ENCODE measurements around the gene PPP2R2C. TPM values are rescaled to one million over a fixed set of nuclear protein-coding genes. Genes with fewer than 3 reads are reported as not detected.

The PPP2R2C gene
- total and polyA plus RNA-seq, 2 experiments from 2014 or later = 1.3 to 9.2 TPM

DNA sequence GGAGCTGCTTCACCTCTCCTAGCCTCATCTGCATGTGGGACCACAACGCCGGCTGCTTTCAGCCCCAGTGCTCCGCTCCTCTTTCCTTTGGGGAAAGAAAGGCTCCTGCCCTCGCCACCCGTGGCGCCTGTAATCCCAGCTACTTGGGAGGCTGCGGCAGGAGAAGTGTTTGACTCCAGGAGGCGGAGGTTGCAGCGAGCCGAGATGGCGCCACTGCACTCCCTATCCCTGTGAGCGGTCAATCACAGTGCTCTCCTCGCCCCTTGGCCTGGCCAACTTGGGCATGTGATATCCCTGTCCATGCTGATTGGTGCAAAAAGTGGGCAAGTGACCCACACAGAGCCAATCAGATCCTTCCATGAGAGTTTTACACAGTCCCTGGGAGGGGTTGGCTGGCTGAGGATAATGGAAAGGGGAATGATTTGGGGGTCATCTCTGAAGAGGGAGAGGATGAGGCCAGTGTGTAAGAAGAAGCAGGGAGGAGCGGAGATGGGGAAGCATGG lies 146.6 kb downstream of the PPP2R2C start (continued):
- TF ChIP-seq, protein P1, sequence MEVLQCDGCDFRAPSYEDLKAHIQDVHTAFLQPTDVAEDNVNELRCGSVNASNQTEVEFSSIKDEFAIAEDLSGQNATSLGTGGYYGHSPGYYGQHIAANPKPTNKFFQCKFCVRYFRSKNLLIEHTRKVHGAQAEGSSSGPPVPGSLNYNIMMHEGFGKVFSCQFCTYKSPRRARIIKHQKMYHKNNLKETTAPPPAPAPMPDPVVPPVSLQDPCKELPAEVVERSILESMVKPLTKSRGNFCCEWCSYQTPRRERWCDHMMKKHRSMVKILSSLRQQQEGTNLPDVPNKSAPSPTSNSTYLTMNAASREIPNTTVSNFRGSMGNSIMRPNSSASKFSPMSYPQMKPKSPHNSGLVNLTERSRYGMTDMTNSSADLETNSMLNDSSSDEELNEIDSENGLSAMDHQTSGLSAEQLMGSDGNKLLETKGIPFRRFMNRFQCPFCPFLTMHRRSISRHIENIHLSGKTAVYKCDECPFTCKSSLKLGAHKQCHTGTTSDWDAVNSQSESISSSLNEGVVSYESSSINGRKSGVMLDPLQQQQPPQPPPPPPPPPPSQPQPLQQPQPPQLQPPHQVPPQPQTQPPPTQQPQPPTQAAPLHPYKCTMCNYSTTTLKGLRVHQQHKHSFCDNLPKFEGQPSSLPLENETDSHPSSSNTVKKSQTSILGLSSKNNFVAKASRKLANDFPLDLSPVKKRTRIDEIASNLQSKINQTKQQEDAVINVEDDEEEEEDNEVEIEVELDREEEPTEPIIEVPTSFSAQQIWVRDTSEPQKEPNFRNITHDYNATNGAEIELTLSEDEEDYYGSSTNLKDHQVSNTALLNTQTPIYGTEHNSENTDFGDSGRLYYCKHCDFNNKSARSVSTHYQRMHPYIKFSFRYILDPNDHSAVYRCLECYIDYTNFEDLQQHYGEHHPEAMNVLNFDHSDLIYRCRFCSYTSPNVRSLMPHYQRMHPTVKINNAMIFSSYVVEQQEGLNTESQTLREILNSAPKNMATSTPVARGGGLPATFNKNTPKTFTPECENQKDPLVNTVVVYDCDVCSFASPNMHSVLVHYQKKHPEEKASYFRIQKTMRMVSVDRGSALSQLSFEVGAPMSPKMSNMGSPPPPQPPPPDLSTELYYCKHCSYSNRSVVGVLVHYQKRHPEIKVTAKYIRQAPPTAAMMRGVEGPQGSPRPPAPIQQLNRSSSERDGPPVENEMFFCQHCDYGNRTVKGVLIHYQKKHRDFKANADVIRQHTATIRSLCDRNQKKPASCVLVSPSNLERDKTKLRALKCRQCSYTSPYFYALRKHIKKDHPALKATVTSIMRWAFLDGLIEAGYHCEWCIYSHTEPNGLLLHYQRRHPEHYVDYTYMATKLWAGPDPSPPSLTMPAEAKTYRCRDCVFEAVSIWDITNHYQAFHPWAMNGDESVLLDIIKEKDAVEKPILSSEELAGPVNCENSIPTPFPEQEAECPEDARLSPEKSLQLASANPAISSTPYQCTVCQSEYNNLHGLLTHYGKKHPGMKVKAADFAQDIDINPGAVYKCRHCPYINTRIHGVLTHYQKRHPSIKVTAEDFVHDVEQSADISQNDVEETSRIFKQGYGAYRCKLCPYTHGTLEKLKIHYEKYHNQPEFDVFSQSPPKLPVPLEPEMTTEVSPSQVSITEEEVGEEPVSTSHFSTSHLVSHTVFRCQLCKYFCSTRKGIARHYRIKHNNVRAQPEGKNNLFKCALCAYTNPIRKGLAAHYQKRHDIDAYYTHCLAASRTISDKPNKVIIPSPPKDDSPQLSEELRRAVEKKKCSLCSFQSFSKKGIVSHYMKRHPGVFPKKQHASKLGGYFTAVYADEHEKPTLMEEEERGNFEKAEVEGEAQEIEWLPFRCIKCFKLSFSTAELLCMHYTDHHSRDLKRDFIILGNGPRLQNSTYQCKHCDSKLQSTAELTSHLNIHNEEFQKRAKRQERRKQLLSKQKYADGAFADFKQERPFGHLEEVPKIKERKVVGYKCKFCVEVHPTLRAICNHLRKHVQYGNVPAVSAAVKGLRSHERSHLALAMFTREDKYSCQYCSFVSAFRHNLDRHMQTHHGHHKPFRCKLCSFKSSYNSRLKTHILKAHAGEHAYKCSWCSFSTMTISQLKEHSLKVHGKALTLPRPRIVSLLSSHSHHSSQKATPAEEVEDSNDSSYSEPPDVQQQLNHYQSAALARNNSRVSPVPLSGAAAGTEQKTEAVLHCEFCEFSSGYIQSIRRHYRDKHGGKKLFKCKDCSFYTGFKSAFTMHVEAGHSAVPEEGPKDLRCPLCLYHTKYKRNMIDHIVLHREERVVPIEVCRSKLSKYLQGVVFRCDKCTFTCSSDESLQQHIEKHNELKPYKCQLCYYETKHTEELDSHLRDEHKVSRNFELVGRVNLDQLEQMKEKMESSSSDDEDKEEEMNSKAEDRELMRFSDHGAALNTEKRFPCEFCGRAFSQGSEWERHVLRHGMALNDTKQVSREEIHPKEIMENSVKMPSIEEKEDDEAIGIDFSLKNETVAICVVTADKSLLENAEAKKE (CRISPR knock-in tag; IDR thresholded peaks at IDR 0.05) = no peak
- TF ChIP-seq NANOG (IDR thresholded peaks at IDR 0.05; ENCODE audit: borderline replicate concordance) (no peak), STAT1 (IDR thresholded peaks at IDR 0.05; ENCODE audit: unreplicated experiment) (no peak)

DNA sequence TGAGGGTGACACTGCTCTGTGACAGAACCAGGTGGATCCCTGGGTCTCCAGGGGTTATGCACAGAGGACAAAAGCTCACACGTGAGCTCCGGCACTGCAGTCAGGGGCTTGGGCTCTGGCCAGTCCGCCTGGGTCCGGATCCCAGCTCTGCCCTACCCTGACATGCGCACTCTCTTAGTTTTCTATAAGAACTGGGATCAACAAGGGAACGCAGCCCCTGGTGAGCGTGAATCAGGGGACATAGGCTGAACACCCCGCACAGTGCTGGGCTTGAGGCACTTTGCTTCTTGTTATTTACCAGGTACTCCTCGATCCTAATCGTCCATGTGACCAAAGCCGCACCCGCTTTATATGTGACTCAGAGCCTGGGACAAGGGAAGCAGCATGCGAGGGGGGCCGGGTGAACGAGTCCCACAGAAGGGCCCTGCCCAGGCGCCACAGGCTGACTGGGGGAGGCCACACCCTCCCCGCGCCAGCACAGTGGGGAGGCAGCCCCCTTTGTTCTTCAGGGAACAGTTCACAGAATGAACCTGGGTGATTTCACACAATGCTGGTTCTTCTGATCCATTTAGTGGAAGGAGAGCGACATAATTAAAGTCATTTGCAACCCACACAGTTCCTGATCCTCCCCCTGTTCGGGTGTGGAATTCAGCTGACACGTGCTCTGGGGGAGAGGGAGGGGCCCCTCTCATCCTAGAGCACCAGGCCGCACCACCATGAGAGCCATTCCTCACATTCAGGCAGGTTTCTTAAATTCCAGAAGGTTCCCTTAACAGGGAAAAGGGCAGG lies 147.2 kb downstream of the PPP2R2C start:
- ATAC-seq (peak; percentile 19), DNase-seq (ENCODE audit: low spot score) (peak; percentile 28)
- Histone ChIP-seq H3F3A (replicated peaks; ENCODE audit: low read depth) (no peaks in the 10 kb centered on the region), H3K4me2 (no peak overlapping the region; the same call in 1 of the 2 replicates), H3K36me3 (ENCODE audit: insufficient read depth) (no peaks in the 10 kb centered on the region), H3K79me2 (replicated peaks; ENCODE audit: insufficient read depth) (no peaks in the 10 kb centered on the region), H3K27me3 (ENCODE audit: insufficient read depth) (no peaks in the 10 kb centered on the region), H3K9me2 (ENCODE audit: insufficient read depth) (no peaks in the 10 kb centered on the region), H3K4me1 (ENCODE audit: insufficient read depth) (no peaks in the 10 kb centered on the region), H3K27ac (ENCODE audit: low read depth) (no peak overlapping the region), H4K20me1 (replicated peaks; ENCODE audit: insufficient read depth) (no peaks in the 10 kb centered on the region), H2AFZ (peak overlapping the region; percentile 66), H3K4me3 (no peak overlapping the region)
- peaks cover 6% of the 10 kb centered on the region; the same call in 2 of the 3 replicates for H3K4me1 Mint-ChIP-seq
- H3K9me3 Mint-ChIP-seq = peaks cover 2% of the 10 kb centered on the region; the same call in 1 of the 3 replicates
- H3K27me3 Mint-ChIP-seq (ENCODE audit: insufficient read depth, low read depth, poor library complexity) = peaks cover 11% of the 10 kb centered on the region
- H3K27ac Mint-ChIP-seq = no peak overlapping the region
- H3K4me3 Mint-ChIP-seq = no peak overlapping the region
- H3K36me3 Mint-ChIP-seq (ENCODE audit: low read depth) = no peaks in the 10 kb centered on the region
- TF ChIP-seq CREB1 (CRISPR knock-in tag; IDR thresholded peaks at IDR 0.05; ENCODE audit: low read depth) = no peak
- no peak for TF ChIP-seq ZNF331 (CRISPR knock-in tag; IDR thresholded peaks at IDR 0.05; ENCODE audit: low read depth)
- no peak for TF ChIP-seq ZNF114 (CRISPR knock-in tag; IDR thresholded peaks at IDR 0.05)
- no peak for TF ChIP-seq POLR2AphosphoS5 (IDR thresholded peaks at IDR 0.05; ENCODE audit: low read depth)
- TF ChIP-seq JUNB (IDR thresholded peaks at IDR 0.05; ENCODE audit: unreplicated experiment) = no peak
- TF ChIP-seq, protein P2, sequence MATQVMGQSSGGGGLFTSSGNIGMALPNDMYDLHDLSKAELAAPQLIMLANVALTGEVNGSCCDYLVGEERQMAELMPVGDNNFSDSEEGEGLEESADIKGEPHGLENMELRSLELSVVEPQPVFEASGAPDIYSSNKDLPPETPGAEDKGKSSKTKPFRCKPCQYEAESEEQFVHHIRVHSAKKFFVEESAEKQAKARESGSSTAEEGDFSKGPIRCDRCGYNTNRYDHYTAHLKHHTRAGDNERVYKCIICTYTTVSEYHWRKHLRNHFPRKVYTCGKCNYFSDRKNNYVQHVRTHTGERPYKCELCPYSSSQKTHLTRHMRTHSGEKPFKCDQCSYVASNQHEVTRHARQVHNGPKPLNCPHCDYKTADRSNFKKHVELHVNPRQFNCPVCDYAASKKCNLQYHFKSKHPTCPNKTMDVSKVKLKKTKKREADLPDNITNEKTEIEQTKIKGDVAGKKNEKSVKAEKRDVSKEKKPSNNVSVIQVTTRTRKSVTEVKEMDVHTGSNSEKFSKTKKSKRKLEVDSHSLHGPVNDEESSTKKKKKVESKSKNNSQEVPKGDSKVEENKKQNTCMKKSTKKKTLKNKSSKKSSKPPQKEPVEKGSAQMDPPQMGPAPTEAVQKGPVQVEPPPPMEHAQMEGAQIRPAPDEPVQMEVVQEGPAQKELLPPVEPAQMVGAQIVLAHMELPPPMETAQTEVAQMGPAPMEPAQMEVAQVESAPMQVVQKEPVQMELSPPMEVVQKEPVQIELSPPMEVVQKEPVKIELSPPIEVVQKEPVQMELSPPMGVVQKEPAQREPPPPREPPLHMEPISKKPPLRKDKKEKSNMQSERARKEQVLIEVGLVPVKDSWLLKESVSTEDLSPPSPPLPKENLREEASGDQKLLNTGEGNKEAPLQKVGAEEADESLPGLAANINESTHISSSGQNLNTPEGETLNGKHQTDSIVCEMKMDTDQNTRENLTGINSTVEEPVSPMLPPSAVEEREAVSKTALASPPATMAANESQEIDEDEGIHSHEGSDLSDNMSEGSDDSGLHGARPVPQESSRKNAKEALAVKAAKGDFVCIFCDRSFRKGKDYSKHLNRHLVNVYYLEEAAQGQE (IDR thresholded peaks at IDR 0.05; ENCODE audit: unreplicated experiment) = no peak
- no peak for TF ChIP-seq NANOG (IDR thresholded peaks at IDR 0.05; ENCODE audit: borderline replicate concordance)
- no peak for TF ChIP-seq EZH2phosphoT487 (IDR thresholded peaks at IDR 0.05; ENCODE audit: unreplicated experiment)
- TF ChIP-seq, protein P3, sequence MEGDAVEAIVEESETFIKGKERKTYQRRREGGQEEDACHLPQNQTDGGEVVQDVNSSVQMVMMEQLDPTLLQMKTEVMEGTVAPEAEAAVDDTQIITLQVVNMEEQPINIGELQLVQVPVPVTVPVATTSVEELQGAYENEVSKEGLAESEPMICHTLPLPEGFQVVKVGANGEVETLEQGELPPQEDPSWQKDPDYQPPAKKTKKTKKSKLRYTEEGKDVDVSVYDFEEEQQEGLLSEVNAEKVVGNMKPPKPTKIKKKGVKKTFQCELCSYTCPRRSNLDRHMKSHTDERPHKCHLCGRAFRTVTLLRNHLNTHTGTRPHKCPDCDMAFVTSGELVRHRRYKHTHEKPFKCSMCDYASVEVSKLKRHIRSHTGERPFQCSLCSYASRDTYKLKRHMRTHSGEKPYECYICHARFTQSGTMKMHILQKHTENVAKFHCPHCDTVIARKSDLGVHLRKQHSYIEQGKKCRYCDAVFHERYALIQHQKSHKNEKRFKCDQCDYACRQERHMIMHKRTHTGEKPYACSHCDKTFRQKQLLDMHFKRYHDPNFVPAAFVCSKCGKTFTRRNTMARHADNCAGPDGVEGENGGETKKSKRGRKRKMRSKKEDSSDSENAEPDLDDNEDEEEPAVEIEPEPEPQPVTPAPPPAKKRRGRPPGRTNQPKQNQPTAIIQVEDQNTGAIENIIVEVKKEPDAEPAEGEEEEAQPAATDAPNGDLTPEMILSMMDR (conservative IDR thresholded peaks at IDR 0.05; ENCODE audit: low read depth in 2 of 2) = no peak
- no peak for TF ChIP-seq EZH2 (IDR thresholded peaks at IDR 0.05; ENCODE audit: low read depth, unreplicated experiment)

Data from GM23338 (cell line).